HepG2 (cell line): ENCODE results near the gene PARP6. TPM values are rescaled to one million over a fixed set of nuclear protein-coding genes. Genes with fewer than 3 reads are reported as not detected.

Experiments used
- ATAC-seq: fragments of 200-7000 bp; cut with Tn5 transposase; 3 replicates; pipeline ENCODE4 v1.9.1; 2020; ENCODE audit warnings: mild to moderate bottlenecking, moderate library complexity
- BruUV-seq: library from RNA; stranded (reverse); fragments of 400-500 nt; replicated peaks from 2 replicates; lab custom pipeline; 2021; lab: Mats Ljungman, UMichigan
- CTCF ChIA-PET: fragments of 300-600 bp; formaldehyde crosslinking; extraction: SDS; loops from one replicate; lab custom pipeline; 2021; ENCODE audit warnings: low total read pairs, inconsistent platforms, low intra/inter-chr PET ratio; lab: Yijun Ruan, JAX
- POLR2A ChIA-PET: fragments of 350-600 bp; sonication (Branson Sonifier 250); formaldehyde crosslinking; loops from one replicate; lab custom pipeline; 2020; ENCODE audit warnings: antibody characterized with exemption, inconsistent platforms; lab: Yijun Ruan, JAX
- DNase-seq: peaks from one replicate; pipeline ENCODE4 v3.0.0-alpha.2; 2015; ENCODE audit warnings: low spot score
- FAIRE-seq: peaks from 3 replicates; lab custom pipeline; 2011; peaks lifted over from hg19 to GRCh38; lab: Jason Lieb, UNC
- H2AFZ ChIP-seq: one replicate; pipeline ENCODE4 v1.6.1; 2011; ENCODE audit warnings: low read length, inconsistent platforms
- H3K27ac ChIP-seq: fragments of 300-600 bp; 3 replicates; pipeline ENCODE4 v1.8.0; 2011; ENCODE audit warnings: mixed run types, mild to moderate bottlenecking, mixed read lengths, low read length, inconsistent platforms; ENCODE audit not compliant: insufficient read depth; ENCODE audit errors: extremely low read length
- H3K27me3 ChIP-seq, 2 experiments: fragments of 200-600 bp in 1 of 2; 2 replicates in 1 of 2; 3 replicates in 1 of 2; pipeline versions ENCODE4 v1.6.0 to v1.8.0; 2011; ENCODE audit warnings: low read length in 2 of 2, mild to moderate bottlenecking in 2 of 2, moderate library complexity in 2 of 2, inconsistent platforms in 1 of 2; ENCODE audit not compliant: insufficient read depth in 2 of 2, control insufficient read depth in 1 of 2
- H3K36me3 ChIP-seq, 2 experiments: fragments of 200-600 bp in 1 of 2; replicated peaks in 1 of 2; 2 replicates in 1 of 2; 3 replicates in 1 of 2; pipeline versions ENCODE4 v1.5.1 to v1.8.0; 2011; ENCODE audit warnings: low read length in 2 of 2, inconsistent platforms in 1 of 2; ENCODE audit not compliant: insufficient read depth in 2 of 2, control insufficient read depth in 1 of 2
- H3K4me1 ChIP-seq: 2 replicates; pipeline ENCODE4 v1.5.1; 2012; ENCODE audit warnings: low read length, inconsistent platforms; ENCODE audit not compliant: insufficient read depth
- H3K4me2 ChIP-seq: 2 replicates; pipeline ENCODE4 v1.6.0; 2011; ENCODE audit warnings: low read depth, low read length, inconsistent platforms
- H3K4me3 ChIP-seq, 3 experiments: fragments of 200-600 bp in 1 of 3; sonication (generic), shearing (Covaris generic) in 1 of 3; replicated peaks in 1 of 3; 2 replicates each; pipeline ENCODE4 v1.5.1; 2011 to 2016; ENCODE audit warnings: low read length in 3 of 3, inconsistent platforms in 2 of 3, low read depth in 2 of 3, mild to moderate bottlenecking in 2 of 3, control low read depth in 1 of 3, mixed read lengths in 1 of 3; ENCODE audit not compliant: insufficient read depth in 1 of 3
- H3K79me2 ChIP-seq: one replicate; pipeline ENCODE4 v1.6.1; 2011; ENCODE audit warnings: low read length, inconsistent platforms; ENCODE audit not compliant: insufficient read depth
- H3K9ac ChIP-seq: 2 replicates; pipeline ENCODE4 v1.6.0; 2011; ENCODE audit warnings: mild to moderate bottlenecking, low read depth, low read length, inconsistent platforms; ENCODE audit not compliant: insufficient read depth
- H3K9me3 ChIP-seq: 2 replicates; pipeline ENCODE4 v1.5.1; 2012; ENCODE audit warnings: mild to moderate bottlenecking, low read length
- H4K20me1 ChIP-seq: 2 replicates; pipeline ENCODE4 v1.6.0; 2011; ENCODE audit warnings: inconsistent platforms, mild to moderate bottlenecking, low read length, moderate library complexity; ENCODE audit not compliant: insufficient read depth
- FOXK2 ChIP-seq: fragments of 450-650 bp; IDR thresholded peaks from 2 replicates; pipeline ENCODE4 v1.6.1; 2016
- KLF6 ChIP-seq: IDR thresholded peaks from 2 replicates; pipeline ENCODE4 v1.8.0; 2016; ENCODE audit warnings: missing biosample characterization, missing genetic modification reagents
- MED1 ChIP-seq: sonication (generic); formaldehyde crosslinking; IDR thresholded peaks from 2 replicates; pipeline ENCODE4 v1.4.0; 2020; ENCODE audit warnings: missing genetic modification reagents
- MLXIP ChIP-seq: sonication (generic); formaldehyde crosslinking; IDR thresholded peaks from 2 replicates; pipeline ENCODE4 v1.9.0; 2021; ENCODE audit warnings: missing genetic modification reagents, borderline replicate concordance
- SOX5 ChIP-seq: IDR thresholded peaks from 2 replicates; pipeline ENCODE4 v1.6.1; 2016; ENCODE audit warnings: borderline replicate concordance
- TBL1XR1 ChIP-seq: fragments of 150-350 bp; IDR thresholded peaks from 2 replicates; pipeline ENCODE4 v1.6.1; 2014; ENCODE audit warnings: borderline replicate concordance, low read length; ENCODE audit not compliant: partially characterized antibody
- ZBTB40 ChIP-seq, 2 experiments: fragments of 450-650 bp in 1 of 2; sonication (generic) in 1 of 2; formaldehyde crosslinking in 1 of 2; IDR thresholded peaks; 2 replicates each; pipeline versions ENCODE4 v1.6.1 to v1.8.0; 2016 to 2022; ENCODE audit warnings: antibody characterized with exemption in 1 of 2, mild to moderate bottlenecking in 1 of 2, missing genetic modification reagents in 1 of 2
- ZC3H13 ChIP-seq: sonication (generic); formaldehyde crosslinking; IDR thresholded peaks from 2 replicates; pipeline ENCODE4 v1.8.1; 2023; ENCODE audit warnings: mild to moderate bottlenecking, missing genetic modification reagents, moderate library complexity
- ZUFSP ChIP-seq: sonication (generic); formaldehyde crosslinking; IDR thresholded peaks from 2 replicates; pipeline ENCODE4 v1.9.0; 2021; ENCODE audit warnings: missing genetic modification reagents, mild to moderate bottlenecking, borderline replicate concordance
- WGBS: methylation state at CpG from one replicate; pipeline ENCODE4 v1.1.6; 2017; ENCODE audit warnings: low lambda C conversion rate; 5-methylcytosine and 5-hydroxymethylcytosine counted together
- in situ Hi-C: cut with HindIII; loops from 2 replicates; pipeline ENCODE4 v1.10.0; 2017; ENCODE audit warnings: low pct_unique_long_range_greater_than_20kb; ENCODE audit not compliant: extremely low pct_ligation_motif_present
- intact Hi-C: fragments of 100-400 bp; cut with micrococcal nuclease; formaldehyde crosslinking; loops from one replicate; pipeline ENCODE4 v1.10.0; 2022; ENCODE audit not compliant: unreplicated experiment
- polyA plus RNA-seq, 8 experiments: library from polyadenylated mRNA; depleted of rRNA in 3 of 8; stranded (reverse) in 7 of 8; unstranded in 1 of 8; fragments of >200 nt; fragmentation: Illumina TruSeq in 4 of 8; extraction: Trizol in 4 of 8; gene quantifications; 2 replicates each; pipeline versions ENCODE4 v1.2.1 to v1.2.3, GENCODE V29; 2011 to 2016; ENCODE audit warnings: low read depth in 4 of 8, missing spikeins in 1 of 8, mixed read lengths in 1 of 8; ENCODE audit not compliant: insufficient read depth in 1 of 8
- total RNA-seq, 5 experiments: library from RNA; depleted of rRNA; stranded (reverse); fragments of >200 nt; fragmentation: Illumina TruSeq; extraction: Trizol; gene quantifications; 2 replicates each; pipeline ENCODE4 v1.2.3, GENCODE V29; 2016; ENCODE audit warnings: low read depth in 1 of 5

PARP6 gene
- total and polyA plus RNA-seq, 2 of the 13 experiments (the other 11 are each of a cell fraction or from before 2014, with no cell fraction given): 0.22 to 0.87 TPM

GRCh38 chr15:72272997-72273352 lies 621 bp upstream of the PARP6 start (continued):
- TF ChIP-seq ZBTB40 (IDR thresholded peaks at IDR 0.05) (no peak), ZBTB40 (CRISPR knock-in tag; IDR thresholded peaks at IDR 0.05) (no peak), TBL1XR1 (no peak), FOXK2 (no peak), SOX5 (CRISPR knock-in tag) (no peak)

- in situ Hi-C loops: no loop called here
- TF ChIP-seq ZC3H13 (no peak), KLF6 (CRISPR knock-in tag) (no peak), ZUFSP (no peak), MLXIP (CRISPR knock-in tag) (no peak), MED1 (CRISPR knock-in tag) (no peak)
- TF ChIP-seq, all 625 proteins: peak for 0
- H3K27me3 ChIP-seq: peaks cover 0 to 2% of the 10 kb centered on the region in 2 experiments; a peak in 2 of 5 replicates
- no peaks in the 10 kb centered on the region for H4K20me1 ChIP-seq
- no TSS peak for BruUV-seq
- DNase-seq (no peak), ATAC-seq (no peak), FAIRE-seq (no peak)
- 15% methylated on average over 4 of the region's 13 CpGs for WGBS
- intact Hi-C loops: no loop called here
- ChIA-PET POLR2A (no interaction called here), CTCF (no interaction called here)
- no peak overlapping the region for H3K9ac ChIP-seq
- no peaks in the 10 kb centered on the region for H3K36me3 ChIP-seq
- H2AFZ ChIP-seq: no peak overlapping the region
- H3K4me1 ChIP-seq: no peaks in the 10 kb centered on the region
- H3K79me2 ChIP-seq: no peaks in the 10 kb centered on the region
- H3K27ac ChIP-seq: no peak overlapping the region
- no peaks in the 10 kb centered on the region for H3K9me3 ChIP-seq
- no peak overlapping the region for H3K4me3 ChIP-seq
- H3K4me2 ChIP-seq: no peak overlapping the region
Observed at GRCh38 chr15:72271895-72272212, 500 bp downstream of the PARP6 start.
